GM21825 (cell line): ENCODE data around the gene KRT80.

Experiments used
- ATAC-seq: cut with Tn5 transposase; IDR thresholded peaks from one replicate; pipeline ENCODE4 v1.9.1; 2021; ENCODE audit warnings: mild to moderate bottlenecking, moderate library complexity; ENCODE audit not compliant: unreplicated experiment

Gene KRT80

DNA sequence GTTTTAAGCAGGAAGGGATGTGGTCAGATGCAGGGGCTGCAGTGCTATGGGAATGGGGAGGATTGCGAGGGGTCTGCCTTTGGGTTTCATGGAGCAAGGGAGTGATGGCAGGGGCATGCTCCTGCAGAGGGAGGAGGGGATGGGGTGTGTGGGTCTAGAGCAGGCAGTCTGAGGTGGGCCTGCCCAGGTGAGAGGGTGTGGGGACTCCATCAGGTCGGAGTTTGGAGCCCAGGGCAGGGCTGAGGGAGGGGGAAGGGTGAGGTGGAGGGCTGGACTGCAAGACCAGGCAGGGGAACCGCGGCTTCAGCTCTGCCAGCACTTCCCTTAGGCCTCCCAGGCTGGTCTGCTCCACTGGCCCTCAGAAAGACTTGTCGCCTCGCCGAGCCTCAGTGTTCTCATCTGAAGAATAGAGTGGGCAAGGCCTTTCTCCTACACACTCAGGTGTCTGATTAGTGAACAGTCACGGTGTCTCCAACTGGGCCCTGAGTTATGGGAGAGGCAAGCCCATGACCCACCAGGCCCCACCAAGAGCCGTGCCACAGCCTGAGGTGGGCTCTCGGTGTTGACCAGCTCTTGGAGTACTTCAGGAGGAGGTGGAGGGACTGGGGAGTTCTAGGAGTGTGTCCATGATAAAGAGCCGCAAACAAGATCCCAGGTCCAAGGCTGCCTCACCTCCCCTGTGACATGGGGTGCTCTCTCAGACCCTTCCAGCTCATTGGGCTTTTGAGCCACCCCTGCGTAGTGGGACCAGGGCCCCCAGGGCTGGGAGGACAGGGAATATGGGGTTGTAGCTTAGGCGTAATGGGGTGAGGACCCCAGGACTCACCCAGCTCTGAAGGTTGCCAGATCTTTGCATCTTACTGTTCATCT, 20.1 kb upstream of the KRT80 start:
- no peak for ATAC-seq

DNA sequence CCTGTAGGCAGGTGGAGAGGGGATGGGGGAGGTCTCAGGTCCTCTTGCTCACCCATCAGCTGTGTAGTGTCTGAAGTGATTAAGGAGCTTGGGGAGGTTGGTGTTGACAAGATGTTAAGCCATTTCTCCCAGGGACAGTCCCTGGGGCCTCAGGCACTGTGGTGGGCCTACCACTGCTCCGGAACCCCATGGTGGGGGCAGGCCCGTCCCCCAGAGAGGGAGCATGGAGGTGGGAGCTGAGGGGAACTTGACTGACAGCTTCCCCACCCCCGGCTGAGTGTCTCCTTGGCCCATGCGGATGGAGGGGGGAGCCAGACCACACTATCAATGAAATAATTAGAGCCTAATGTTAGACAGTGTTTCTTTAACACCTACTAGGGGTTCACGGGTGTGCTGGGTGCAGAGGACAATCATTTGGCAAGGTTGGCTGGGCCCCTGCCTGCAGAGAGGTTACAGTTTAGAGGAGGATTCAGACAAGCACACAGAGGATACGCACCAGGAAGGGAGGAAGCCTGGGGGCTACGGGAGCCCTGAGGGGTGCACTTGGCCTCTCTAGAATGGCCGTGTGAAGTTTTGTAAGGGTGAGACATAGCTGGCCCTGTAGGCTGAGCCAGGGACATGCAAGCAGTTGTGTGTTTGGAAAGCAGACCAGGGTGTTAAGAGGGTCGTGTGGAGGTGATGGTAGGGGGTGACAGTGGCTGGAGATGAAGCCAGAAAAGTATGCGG, 19.3 kb upstream of the KRT80 start:
- no peak for ATAC-seq

DNA sequence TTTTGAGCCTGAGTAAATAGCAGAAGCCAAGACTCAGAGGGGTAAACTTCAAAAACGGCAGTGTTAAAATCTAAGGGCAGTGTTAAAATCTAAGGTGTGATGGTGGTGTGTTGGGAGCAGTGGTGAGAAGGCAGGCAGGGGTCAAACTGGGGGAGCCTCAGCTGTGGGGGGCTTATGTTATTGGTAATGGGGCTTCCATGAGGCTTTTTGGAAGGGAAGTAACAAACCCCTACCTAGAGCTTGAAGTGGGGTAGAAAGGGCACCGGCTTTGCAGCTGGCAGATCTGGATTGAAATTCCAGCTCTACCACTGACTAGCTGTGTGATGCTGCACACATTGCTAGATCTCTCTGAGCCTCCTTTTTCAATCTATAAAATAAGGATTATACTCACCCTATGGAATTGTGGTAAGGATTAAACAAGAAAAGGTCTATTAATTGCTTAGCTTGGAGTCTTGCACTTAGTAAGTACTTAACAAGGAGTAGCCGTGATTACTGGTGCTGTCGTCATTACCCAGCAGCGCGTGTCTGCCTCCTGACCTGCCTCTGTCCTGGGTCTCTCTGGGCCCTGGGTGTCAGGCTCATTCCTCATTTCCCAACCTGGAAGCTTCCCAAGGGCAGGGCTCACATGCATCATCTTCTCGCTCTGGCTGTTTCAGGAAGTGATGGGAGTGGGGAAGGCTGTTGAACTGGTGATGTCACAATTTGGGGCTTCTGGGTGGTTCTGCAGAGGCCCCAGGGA, 18.5 kb upstream of the KRT80 start:
- ATAC-seq = no peak

DNA sequence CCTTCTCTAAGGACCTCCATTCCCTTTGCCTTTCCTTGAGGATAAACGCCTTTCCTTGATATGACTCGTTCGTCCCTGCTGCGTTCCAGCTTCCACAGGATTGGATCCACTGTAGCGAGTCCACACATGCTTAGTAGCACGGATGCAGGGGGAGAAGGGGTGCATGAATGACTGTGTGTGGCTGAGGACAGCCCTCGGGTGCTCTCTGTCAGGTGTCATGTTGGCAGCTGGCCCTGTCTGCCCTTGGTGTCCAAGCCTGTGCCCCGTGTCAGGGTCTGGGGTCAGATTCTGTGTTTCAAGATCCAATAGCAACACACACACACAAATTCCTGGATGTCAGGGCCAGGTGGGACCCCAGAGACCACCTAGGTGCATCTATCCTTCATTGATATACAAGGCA, 17.5 kb upstream of the KRT80 start:
- no peak for ATAC-seq

DNA sequence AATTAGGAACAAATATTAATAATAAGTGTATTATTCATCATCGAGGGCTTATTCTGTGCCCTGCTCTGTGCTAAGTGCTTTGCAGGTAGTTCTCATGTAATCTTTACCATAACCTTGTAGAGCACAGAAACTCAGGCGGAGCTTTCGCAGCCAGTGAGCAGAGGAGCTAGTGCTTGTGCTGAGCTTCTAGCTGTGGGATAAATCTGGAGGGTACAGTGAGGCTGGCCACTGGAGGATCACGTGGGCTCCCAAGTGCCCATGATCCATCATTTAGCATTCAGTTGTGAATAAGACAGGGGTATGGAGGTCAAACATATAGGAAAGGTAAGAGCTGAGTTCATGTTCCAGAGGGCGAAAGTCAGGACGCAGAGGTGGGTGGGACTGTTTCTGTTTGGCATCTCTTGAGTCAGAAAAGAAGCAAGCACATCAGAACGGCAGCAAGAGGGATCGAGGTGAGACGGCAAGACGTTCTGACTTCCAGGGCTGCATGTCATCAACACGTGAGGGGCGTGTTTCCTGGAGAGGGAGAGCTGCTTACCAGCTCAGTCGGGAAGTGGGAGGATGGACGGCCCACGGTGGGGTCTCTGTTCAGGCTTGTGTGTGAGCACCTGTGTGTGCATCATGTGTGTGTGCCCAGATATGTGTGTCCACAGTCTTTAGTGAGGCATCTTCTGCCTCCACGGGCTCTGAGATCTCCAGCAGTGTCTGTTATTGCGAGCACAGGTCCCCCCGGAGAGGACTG, 16.8 kb upstream of the KRT80 start:
- ATAC-seq = no peak

DNA sequence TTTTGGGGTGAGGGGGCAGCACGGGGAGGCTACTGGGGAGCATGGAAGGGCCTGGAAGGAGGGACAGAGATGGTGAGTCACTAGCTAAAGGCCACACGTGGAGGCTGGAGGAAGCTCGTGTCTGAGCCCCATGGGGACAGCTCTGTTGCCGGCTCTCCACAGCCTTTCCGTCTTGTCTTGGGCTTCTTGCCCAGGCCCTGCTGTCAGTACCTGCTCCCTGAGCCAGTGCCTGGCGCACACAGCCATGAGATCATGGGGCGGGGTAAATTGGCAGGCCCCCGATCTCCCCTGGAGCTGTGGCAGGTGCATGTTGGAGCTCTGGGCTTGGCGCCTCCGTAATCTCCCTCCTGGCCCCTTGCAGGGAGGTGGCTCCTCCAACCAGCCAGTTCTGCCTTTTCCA, 16.1 kb upstream of the KRT80 start:
- ATAC-seq = no peak

DNA sequence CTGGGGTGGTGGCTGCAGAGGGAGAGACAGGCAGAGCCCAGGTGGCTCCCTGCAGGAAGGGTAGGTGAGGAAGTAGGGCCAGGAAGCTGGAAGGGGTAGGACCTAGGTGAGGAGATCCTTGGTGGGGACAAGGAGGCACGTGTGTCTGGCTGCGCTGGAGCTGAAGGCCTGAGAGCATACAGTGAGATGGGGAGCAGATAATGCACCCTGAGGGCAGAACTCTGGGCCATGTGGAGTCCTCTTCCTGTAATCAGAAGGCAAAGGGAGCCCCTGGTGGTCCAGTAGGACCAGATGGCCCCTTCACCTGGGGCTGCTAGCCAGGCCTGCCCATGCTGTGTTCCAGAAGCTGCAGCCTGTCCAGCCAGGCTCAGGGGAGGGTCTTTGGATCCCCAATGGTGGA, 15.3 kb upstream of the KRT80 start:
- no peak for ATAC-seq

DNA sequence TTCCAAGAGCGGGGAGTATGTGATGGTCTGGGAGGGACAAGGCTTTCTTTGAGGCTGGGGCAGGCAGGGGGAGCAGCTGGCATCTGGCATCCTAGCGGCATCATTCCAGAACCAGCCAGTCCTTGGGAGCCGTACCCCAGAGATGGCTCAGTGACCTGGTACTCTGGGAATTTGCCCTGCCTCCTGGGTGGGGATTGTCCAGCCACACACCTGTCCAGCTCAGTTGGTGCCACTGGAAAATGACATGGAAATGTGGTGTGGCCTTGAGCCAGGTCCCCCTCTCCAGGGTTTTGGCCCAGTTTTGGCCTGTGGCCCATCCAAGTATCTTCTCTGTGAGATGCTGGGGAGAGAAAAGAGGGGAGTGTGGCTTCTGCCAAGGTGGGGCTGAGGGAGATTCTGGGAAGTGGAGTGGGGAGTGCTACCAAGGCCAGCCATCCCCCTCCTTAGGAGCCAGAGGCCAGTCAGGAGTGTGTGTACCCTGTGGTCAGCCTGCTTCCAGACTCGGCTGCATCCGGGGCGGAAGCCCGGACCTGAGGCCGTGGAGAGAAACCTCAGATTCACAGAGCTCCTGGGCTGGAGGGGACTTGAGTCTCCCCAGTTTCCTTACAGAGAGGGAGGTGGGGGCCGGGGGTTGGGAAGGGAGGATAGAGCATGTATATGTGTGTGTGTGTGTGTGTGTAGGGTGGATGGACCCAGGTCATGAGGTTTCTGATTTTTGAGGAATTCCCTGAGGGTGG, 14.7 kb upstream of the KRT80 start:
- ATAC-seq = no peak

DNA sequence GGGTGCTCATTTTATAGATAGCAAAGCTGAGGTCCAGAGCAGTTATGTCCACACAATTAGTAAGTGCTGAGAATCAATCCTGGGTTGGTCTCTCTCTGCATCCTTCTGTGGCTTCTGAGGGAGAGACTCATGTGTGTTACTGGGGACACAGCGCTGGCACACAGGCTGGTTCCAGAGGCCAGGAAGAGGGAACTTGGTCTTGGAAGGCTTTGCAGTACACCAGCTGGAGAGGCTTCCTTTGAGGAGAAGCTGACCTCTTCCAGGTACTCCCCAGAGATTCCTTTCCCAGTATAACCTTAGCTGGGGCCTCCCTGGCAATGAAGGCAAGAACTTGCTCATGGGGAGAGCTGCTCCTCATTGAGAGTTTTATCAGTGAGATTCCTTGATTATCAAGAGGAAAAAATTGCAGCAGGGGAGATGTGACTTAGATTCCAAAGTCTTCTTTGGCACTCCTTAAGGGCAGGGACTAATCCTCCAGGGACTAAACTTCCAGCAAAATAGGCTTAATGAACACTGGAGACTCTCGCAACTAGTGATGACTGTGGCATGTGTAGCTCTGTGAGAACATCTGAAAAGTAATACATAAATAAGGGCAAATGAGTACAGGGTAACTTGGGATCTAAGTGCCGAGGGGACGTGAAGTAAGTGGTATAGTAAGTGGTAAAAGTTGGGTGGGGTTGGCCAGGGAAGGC, 13.9 kb upstream of the KRT80 start:
- no peak for ATAC-seq

DNA sequence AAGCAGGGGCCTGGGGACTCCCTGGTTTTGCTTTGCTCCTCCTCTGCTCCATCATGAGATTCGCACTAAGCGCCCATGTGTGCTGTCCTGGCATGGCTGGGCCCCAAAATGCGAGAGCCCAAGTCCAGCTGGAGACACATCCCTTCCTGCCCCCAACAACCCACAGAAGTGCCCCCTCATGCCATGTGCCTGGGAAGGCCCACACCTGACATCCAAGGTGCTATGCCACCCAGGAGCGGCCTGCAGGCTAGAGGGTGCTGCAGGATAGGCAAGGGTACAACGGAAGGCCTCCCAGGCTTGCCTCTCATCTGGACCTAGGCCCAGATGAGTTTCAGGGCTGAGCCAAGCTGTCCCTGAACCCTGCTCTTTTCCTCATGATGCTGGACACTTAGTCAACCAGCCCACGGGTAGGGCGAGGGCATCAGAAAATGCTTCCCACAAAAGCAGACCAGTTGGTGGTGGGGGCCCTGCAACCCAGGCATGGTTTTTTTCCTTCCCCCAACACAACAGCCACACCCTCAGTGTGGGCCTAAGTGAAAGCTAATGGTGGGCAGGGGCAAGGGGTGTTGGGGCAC, 13.2 kb upstream of the KRT80 start:
- no peak for ATAC-seq

DNA sequence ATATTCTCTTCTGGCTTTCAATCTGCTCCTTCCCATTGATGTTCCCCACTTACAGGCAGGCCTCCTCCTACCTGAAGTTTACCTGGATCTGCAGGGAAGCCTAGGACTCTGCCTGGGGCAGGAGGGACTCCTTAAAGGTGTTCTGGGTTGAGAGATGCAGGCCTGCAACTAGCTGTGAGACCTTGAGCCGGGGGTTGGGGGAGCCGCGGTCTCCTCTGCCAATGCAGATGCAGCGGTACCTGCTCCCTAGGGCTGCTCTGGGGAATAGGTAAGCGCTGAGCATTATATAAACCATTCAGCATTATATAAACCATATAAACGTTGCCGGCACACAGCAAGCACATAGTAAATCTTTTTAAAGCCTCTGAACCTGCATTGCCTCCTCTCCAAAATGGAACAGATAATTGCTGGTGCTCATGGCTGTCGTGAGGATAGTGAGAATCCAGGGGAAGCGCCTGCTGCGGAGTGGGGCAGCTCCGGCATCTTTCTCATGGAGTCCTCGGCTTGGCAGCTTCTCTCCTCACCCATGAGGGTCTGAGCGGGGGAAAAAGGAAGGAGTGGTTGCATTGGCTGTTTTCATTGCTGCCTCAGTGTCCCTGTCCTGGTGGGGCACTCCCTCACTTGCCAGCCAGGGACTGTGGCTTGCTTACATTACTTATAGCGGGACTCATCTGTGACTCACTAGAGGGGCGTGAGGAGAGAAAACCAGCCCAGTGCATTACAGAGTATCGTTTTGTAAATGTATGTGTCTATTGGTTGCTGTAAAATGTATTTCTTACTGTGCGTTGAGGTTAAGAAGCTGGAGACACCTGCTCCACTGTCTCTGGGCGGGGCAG, 12.5 kb upstream of the KRT80 start:
- ATAC-seq = no peak

DNA sequence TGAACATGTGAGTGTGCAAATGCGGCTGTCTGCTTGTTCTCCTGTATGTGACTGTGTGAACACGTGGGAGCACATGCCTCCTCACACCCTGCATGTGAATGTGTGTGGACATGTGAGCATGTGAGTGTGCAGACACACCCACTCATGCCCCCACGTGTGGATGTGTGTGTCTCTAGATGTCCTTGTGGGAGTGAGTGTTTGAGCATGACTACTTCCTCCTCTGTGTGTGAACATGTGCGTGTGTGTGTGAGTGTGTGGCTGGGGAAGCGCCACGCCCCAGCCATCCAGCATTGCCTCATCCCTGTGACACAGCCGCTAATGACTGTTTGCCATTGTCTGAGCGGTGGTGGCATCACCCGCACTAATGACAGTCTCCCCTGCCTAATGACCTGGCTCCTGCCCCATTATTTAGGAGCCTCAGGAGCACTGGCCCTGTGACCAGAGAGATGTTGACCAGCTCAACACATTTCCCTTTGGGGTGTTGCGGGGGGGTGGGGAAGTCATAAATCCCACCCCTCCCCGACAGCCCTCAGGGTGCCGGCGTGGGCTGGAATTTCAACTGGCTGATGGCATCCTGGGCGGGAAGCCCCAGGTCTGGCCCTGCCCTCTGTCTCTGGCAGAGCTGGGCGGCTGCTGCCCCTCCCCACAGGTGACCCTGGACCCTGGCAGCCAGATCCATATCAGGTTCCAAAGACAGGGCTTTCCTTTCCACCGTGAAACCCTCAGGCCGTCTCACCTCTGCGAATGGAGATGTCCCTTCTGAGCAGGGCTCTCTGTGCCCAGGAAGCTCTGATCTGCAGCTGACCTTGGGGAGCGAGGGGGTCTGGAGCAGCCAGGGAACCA, 11.5 kb upstream of the KRT80 start:
- ATAC-seq = no peak

DNA sequence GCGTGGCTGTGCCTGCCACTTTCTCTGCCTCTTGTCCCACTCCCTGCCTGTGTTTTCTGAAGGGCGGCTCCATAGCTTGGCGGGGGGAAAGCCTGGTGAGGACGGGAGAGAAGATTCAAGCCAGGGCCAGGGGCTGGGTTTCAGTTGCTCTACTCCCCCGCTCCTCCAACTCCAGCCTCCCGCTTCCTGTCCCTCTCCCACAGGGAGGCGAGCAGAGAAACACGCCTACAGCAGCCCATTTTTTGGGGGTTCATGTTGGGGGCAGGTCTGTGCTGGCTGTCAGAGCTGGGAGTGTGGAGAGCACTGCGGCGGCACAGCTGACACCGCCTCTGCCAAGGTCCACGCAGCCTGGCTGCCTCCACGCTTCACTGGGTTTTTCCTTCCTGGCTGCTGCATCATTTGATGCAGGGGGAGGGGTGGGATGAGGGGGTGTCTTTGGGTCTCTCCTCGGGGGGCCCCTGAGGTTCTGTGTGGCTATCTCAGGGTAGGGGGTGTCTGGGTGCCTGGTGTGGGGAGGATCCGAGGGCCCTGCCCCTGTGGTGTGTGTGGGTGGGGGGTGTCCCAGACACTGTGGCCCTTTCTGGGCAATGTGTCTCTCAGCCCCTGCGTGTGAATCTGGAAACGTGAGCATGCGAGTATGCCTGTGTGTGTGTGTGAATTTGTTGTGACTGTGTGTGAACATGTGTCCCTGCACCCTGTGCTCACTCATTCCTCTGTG, 10.7 kb upstream of the KRT80 start:
- no peak for ATAC-seq

DNA sequence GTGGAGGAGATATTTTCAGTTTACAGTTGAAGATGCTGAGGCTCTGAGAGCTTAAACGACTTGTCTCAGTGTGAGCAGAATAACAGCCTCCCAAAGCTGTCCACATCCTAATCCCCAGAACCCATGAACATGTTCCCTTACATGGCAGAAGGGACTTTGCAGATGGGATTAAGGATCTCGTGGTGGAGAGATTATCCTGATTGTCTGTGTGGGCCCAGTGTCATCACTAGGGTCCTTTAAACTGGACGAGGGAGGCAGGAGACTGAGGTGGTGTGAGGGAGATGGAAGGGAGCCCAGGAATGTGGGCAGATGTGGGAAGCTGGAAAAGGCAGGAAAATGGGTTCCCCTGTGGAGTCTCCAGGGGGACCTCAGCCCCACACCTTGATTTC, 9.6 kb upstream of the KRT80 start:
- no peak for ATAC-seq

DNA sequence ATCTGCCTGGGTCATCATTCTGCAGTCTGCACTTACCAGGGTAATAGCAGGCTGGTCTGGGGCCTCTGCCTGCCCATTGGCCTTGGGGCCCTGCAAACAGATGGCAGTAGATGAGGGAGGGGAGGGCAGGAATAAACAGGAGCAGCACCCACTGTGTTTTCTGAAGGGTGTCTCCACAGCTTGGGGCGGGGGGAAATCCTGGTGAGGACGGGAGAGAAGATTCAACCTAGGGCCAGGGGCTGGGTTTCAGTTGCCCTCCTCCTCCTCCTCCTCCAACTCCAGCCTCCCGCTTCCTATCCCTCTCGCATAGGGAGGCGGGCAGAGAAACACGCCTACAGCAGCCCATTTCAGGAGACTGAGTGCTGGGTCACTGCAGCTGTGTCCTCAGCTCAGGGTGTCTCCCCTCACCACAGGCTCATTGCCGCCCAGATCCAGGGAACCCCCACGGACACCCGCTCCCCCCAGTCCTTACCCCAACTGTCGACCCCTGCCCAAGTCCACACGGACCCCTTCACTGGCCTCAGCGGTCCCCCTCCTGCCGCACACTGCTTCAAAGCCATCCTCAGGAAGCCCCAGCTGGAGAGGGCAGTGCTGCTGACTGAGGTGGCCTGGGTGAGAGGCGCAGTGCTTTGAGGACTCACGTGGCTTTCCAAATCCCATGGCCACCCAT, 9.1 kb upstream of the KRT80 start:
- no peak for ATAC-seq

DNA sequence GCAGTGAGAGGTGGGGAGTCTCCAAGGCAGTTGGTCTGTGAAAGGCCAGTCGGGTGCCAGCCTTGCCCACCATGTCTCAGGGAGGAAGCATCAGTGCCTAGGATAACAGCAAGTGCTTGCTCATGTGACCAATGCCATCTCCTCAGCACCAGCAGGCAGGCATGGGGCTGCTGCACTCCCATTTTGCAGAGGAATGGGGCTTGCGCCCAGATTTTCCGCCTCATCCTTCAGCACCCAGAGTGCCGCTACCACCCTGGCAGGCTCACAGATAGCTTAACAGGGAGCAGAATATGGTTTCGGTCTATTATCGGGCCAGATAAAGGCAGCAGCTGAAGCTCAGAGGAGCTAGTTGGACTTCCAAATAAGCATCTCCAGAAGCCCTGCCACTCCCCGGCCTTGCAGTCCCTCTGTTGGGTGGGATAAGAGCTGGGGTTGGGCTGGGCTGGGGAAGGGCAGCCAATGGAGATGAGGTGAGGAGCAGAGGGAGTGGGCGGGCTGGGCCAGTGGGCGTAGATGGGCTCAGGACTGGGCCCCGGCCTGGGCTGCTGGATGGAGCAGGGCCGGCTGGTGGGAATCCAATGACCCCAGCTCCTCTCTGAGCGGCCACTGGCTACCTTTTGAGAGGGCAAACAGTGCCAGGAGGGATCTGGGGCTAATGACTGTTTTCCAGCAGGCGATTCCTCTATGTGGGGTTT, 8.4 kb upstream of the KRT80 start:
- ATAC-seq = no peak
